Caco-2 (cell line): Measurements from ENCODE around the gene PRIM1. TPM values are rescaled to one million over a fixed set of nuclear protein-coding genes. Genes with fewer than 3 reads are reported as not detected.

Experiments
- BruUV-seq: library from RNA; stranded (reverse); fragments of 400-500 nt; replicated peaks from 2 replicates; lab custom pipeline; 2021; lab: Mats Ljungman, UMichigan
- CTCF ChIA-PET: fragments of 300-600 bp; sonication (Branson Sonifier 250); formaldehyde crosslinking; loops from one replicate; lab custom pipeline; 2022; ENCODE audit warnings: antibody characterized with exemption; lab: Charles Lee
- POLR2A ChIA-PET: fragments of 300-600 bp; sonication (Branson Sonifier 250); formaldehyde crosslinking; loops from one replicate; lab custom pipeline; 2022; ENCODE audit warnings: antibody characterized with exemption; lab: Charles Lee
- DNase-seq, 2 experiments: peaks; one replicate each; pipeline versions ENCODE4 v3.0.0 to v3.0.0-alpha.2; 2020 to 2022
- H3K27me3 ChIP-seq: replicated peaks from 2 replicates; pipeline ENCODE4 v1.6.0; 2011; ENCODE audit warnings: low read length; ENCODE audit not compliant: control insufficient read depth, insufficient read depth
- H3K36me3 ChIP-seq: 2 replicates; pipeline ENCODE4 v1.5.1; 2011; ENCODE audit warnings: low read length; ENCODE audit not compliant: control insufficient read depth, insufficient read depth
- H3K4me1 ChIP-seq: fragments of 250-450 bp; sonication (Bioruptor Pico); 2 replicates; pipeline ENCODE4 v1.5.1; 2020; ENCODE audit warnings: mild to moderate bottlenecking
- H3K4me3 ChIP-seq: 2 replicates; pipeline ENCODE4 v1.5.1; 2011; ENCODE audit warnings: low read depth, mild to moderate bottlenecking, control low read depth, low read length
- H3K9me3 ChIP-seq: fragments of 250-450 bp; sonication (Bioruptor Pico); 2 replicates; pipeline ENCODE4 v1.5.1; 2020; ENCODE audit warnings: mild to moderate bottlenecking, moderate library complexity
- H3K27ac Mint-ChIP-seq: one replicate; pipeline ENCODE4 v1.8.0; 2022; ENCODE audit warnings: mixed read lengths; ENCODE audit not compliant: unreplicated experiment
- H3K27me3 Mint-ChIP-seq: one replicate; pipeline ENCODE4 v1.8.0; 2022; ENCODE audit warnings: mixed read lengths; ENCODE audit not compliant: insufficient read depth, unreplicated experiment
- H3K36me3 Mint-ChIP-seq: one replicate; pipeline ENCODE4 v1.8.0; 2022; ENCODE audit warnings: mild to moderate bottlenecking, mixed read lengths; ENCODE audit not compliant: insufficient read depth, unreplicated experiment
- H3K4me1 Mint-ChIP-seq: one replicate; pipeline ENCODE4 v1.8.0; 2022; ENCODE audit warnings: low read depth, mixed read lengths; ENCODE audit not compliant: unreplicated experiment
- H3K4me3 Mint-ChIP-seq: one replicate; pipeline ENCODE4 v1.8.0; 2022; ENCODE audit warnings: mild to moderate bottlenecking, moderate library complexity, mixed read lengths; ENCODE audit not compliant: unreplicated experiment
- H3K9me3 Mint-ChIP-seq: one replicate; pipeline ENCODE4 v1.8.0; 2022; ENCODE audit warnings: mixed read lengths; ENCODE audit not compliant: unreplicated experiment
- intact Hi-C: fragments of 100-400 bp; cut with micrococcal nuclease; formaldehyde crosslinking; loops from one replicate; pipeline ENCODE4 v1.10.0; 2022; ENCODE audit not compliant: unreplicated experiment
- total RNA-seq: library from RNA; stranded (reverse); gene quantifications from 2 replicates; pipeline ENCODE4 v1.2.3, GENCODE V29; 2022
- TF ChIP-seq, protein P1 (sequence below), 2 experiments: fragments of 200-600 bp in 1 of 2; IDR thresholded peaks; 1 replicate in 1 of 2; 2 replicates in 1 of 2; pipeline versions ENCODE4 v1.5.1 to v1.8.0; 2011 to 2022; ENCODE audit warnings: antibody characterized with exemption in 1 of 2, control low read depth in 1 of 2, inconsistent platforms in 1 of 2, low read depth in 1 of 2, low read length in 1 of 2, mild to moderate bottlenecking in 1 of 2, moderate library complexity in 1 of 2; ENCODE audit not compliant: insufficient read depth in 1 of 2, severe bottlenecking in 1 of 2, unreplicated experiment in 1 of 2

Gene PRIM1
- total RNA-seq, 1 experiment from 2014 or later, result 38.0 TPM

GRCh38 chr12:56721721-56722120 is 30.4 kb downstream of the PRIM1 start:
- TF ChIP-seq, protein P1, sequence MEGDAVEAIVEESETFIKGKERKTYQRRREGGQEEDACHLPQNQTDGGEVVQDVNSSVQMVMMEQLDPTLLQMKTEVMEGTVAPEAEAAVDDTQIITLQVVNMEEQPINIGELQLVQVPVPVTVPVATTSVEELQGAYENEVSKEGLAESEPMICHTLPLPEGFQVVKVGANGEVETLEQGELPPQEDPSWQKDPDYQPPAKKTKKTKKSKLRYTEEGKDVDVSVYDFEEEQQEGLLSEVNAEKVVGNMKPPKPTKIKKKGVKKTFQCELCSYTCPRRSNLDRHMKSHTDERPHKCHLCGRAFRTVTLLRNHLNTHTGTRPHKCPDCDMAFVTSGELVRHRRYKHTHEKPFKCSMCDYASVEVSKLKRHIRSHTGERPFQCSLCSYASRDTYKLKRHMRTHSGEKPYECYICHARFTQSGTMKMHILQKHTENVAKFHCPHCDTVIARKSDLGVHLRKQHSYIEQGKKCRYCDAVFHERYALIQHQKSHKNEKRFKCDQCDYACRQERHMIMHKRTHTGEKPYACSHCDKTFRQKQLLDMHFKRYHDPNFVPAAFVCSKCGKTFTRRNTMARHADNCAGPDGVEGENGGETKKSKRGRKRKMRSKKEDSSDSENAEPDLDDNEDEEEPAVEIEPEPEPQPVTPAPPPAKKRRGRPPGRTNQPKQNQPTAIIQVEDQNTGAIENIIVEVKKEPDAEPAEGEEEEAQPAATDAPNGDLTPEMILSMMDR (IDR thresholded peaks at IDR 0.05; ENCODE audit: insufficient read depth in 1 of 2, low read depth in 1 of 2, low read length in 1 of 2, severe bottlenecking in 1 of 2, unreplicated experiment in 1 of 2), result no peak
- peaks cover 81% of the 10 kb centered on the region for H3K36me3 Mint-ChIP-seq
- H3K4me3 Mint-ChIP-seq, result peak overlapping the region; percentile 99
- no peak overlapping the region for H3K4me3 ChIP-seq
- H3K27me3 Mint-ChIP-seq, result no peaks in the 10 kb centered on the region
- no peaks in the 10 kb centered on the region for H3K9me3 ChIP-seq
- H3K9me3 Mint-ChIP-seq, result no peaks in the 10 kb centered on the region
- peaks cover 32% of the 10 kb centered on the region for H3K4me1 ChIP-seq
- H3K27me3 ChIP-seq, result no peaks in the 10 kb centered on the region
- intact Hi-C loops, result loop anchor here (5.0 kb wide), 1 partner anchor 84 kb away; no protein-coding TSS in a partner anchor
- no TSS peak for BruUV-seq
- POLR2A ChIA-PET, result interaction anchor here (3.7 kb wide), 1 partner anchor 33 kb away, joined by 29 read pairs; the partner anchor contains the start of gene PTGES3
- peaks cover 46% of the 10 kb centered on the region for H3K4me1 Mint-ChIP-seq
- peaks cover 1% of the 10 kb centered on the region for H3K36me3 ChIP-seq
- CTCF ChIA-PET, result no interaction called here
- H3K27ac Mint-ChIP-seq, result no peak overlapping the region
- DNase-seq, result no peak

DNA sequence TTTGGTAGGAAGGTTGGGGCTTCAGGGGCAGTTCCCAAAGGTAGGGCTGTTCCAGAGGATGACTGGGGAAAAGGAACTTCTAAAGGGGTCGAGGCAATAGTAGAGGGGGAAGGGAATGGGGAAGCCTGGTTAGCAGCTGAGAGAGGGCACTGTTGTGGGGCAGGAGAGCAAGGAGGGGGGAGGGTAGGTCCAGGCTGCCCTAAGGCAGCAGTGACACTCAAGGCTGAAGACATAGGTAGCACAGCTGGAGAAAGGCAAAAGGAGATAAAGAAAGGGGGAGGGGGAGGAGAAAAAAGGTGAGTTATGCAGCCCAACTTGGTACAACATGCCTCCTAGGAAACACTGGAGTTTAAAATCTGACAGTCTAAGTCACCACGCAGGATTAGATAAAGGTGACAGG is 30.9 kb downstream of the PRIM1 start:
- H3K27me3 ChIP-seq, result no peaks in the 10 kb centered on the region
- H3K9me3 ChIP-seq, result no peaks in the 10 kb centered on the region
- intact Hi-C loops, result loop anchor here (5.0 kb wide), 1 partner anchor 84 kb away; no protein-coding TSS in a partner anchor
- peaks cover 1% of the 10 kb centered on the region for H3K36me3 ChIP-seq
- CTCF ChIA-PET, result no interaction called here
- peaks cover 46% of the 10 kb centered on the region for H3K4me1 Mint-ChIP-seq
- DNase-seq, result no peak
- H3K4me3 ChIP-seq, result no peak overlapping the region
- POLR2A ChIA-PET, result interaction anchor here (3.7 kb wide), 1 partner anchor 33 kb away, joined by 29 read pairs; the partner anchor contains the start of gene PTGES3
- BruUV-seq, result no TSS peak
- no peaks in the 10 kb centered on the region for H3K27me3 Mint-ChIP-seq
- peaks cover 32% of the 10 kb centered on the region for H3K4me1 ChIP-seq
- no peak overlapping the region for H3K27ac Mint-ChIP-seq
- H3K36me3 Mint-ChIP-seq, result peaks cover 82% of the 10 kb centered on the region
- H3K9me3 Mint-ChIP-seq, result no peaks in the 10 kb centered on the region
- peak overlapping the region; percentile 22 for H3K4me3 Mint-ChIP-seq
- TF ChIP-seq, protein P1 (IDR thresholded peaks at IDR 0.05; ENCODE audit: insufficient read depth in 1 of 2, low read depth in 1 of 2, low read length in 1 of 2, severe bottlenecking in 1 of 2, unreplicated experiment in 1 of 2), result no peak

GRCh38 chr12:56720731-56721151 is 31.4 kb downstream of the PRIM1 start:
- Mint-ChIP-seq H3K4me3 (peak overlapping the region; percentile 22), H3K9me3 (no peaks in the 10 kb centered on the region), H3K4me1 (peaks cover 42% of the 10 kb centered on the region), H3K36me3 (peaks cover 87% of the 10 kb centered on the region), H3K27ac (peak overlapping the region; percentile 9), H3K27me3 (no peaks in the 10 kb centered on the region)
- TF ChIP-seq, protein P1 (IDR thresholded peaks at IDR 0.05; ENCODE audit: insufficient read depth in 1 of 2, low read depth in 1 of 2, low read length in 1 of 2, severe bottlenecking in 1 of 2, unreplicated experiment in 1 of 2), result no peak
- no TSS peak for BruUV-seq
- Histone ChIP-seq H3K9me3 (no peaks in the 10 kb centered on the region), H3K36me3 (peaks cover 1% of the 10 kb centered on the region), H3K27me3 (no peaks in the 10 kb centered on the region), H3K4me3 (no peak overlapping the region), H3K4me1 (peaks cover 32% of the 10 kb centered on the region)
- CTCF ChIA-PET, result no interaction called here
- POLR2A ChIA-PET, result interaction anchor here (3.7 kb wide), 1 partner anchor 32 kb away, joined by 29 read pairs; the partner anchor contains the start of gene PTGES3
- DNase-seq, result no peak
- intact Hi-C loops, result loop anchor here (5.0 kb wide), 1 partner anchor 83 kb away; no protein-coding TSS in a partner anchor
